HEK293 (cell line): Measurements from ENCODE around the gene NUB1.

ENCODE experiments used
- CTCF ChIA-PET: fragments of 350-600 bp; formaldehyde crosslinking; extraction: SDS; loops from one replicate; lab custom pipeline; 2021; ENCODE audit warnings: antibody characterized with exemption; lab: Yijun Ruan, JAX
- POLR2A ChIA-PET: fragments of 300-600 bp; formaldehyde crosslinking; extraction: SDS; loops from one replicate; lab custom pipeline; 2020; ENCODE audit warnings: antibody characterized with exemption, inconsistent platforms; lab: Yijun Ruan, JAX
- H3K27ac ChIP-seq: fragments of 200-500 bp; sonication (Bioruptor generic); 2 replicates; pipeline ENCODE4 v1.5.1; 2014; ENCODE audit warnings: low read depth, low read length, control low read depth, inconsistent platforms; ENCODE audit errors: extremely low read depth
- H3K36me3 ChIP-seq, 2 experiments: fragments of 200-500 bp in 1 of 2; sonication (Bioruptor generic) in 1 of 2; 1 replicate in 1 of 2; 2 replicates in 1 of 2; pipeline ENCODE4 v1.5.1; 2014 to 2017; ENCODE audit warnings: inconsistent platforms in 2 of 2, low read length in 2 of 2; ENCODE audit not compliant: control insufficient read depth in 2 of 2, insufficient read depth in 1 of 2
- H3K4me1 ChIP-seq: fragments of 200-500 bp; sonication (Bioruptor generic); 2 replicates; pipeline ENCODE4 v1.5.1; 2014; ENCODE audit warnings: mild to moderate bottlenecking, low read length, inconsistent platforms; ENCODE audit not compliant: control insufficient read depth, insufficient read depth
- H3K4me3 ChIP-seq: 2 replicates; pipeline ENCODE4 v1.5.1; 2011; ENCODE audit warnings: low read depth, mild to moderate bottlenecking, control low read depth, low read length, moderate library complexity
- H3K9me3 ChIP-seq: fragments of 200-500 bp; sonication (Bioruptor generic); 2 replicates; pipeline ENCODE4 v1.5.1; 2014; ENCODE audit warnings: low read depth, low read length, inconsistent platforms; ENCODE audit not compliant: control insufficient read depth, insufficient read depth
- OVOL3 ChIP-seq: fragments of 450-650 bp; formaldehyde crosslinking; IDR thresholded peaks from 2 replicates; pipeline ENCODE4 v1.5.1; 2016; ENCODE audit warnings: missing biosample characterization, missing genetic modification characterization
- PRDM1 ChIP-seq: fragments of 450-650 bp; formaldehyde crosslinking; IDR thresholded peaks from 2 replicates; pipeline ENCODE4; 2016; ENCODE audit warnings: missing biosample characterization, missing genetic modification characterization
- ZBTB48 ChIP-seq: fragments of 450-650 bp; formaldehyde crosslinking; IDR thresholded peaks from 2 replicates; pipeline ENCODE4 v1.5.1; 2016; ENCODE audit warnings: missing biosample characterization, missing genetic modification characterization
- ZFP41 ChIP-seq: fragments of 450-650 bp; formaldehyde crosslinking; IDR thresholded peaks from 2 replicates; pipeline ENCODE4 v1.5.1; 2016; ENCODE audit warnings: missing biosample characterization, missing genetic modification characterization, borderline replicate concordance
- ZNF114 ChIP-seq: fragments of 450-650 bp; formaldehyde crosslinking; IDR thresholded peaks from 2 replicates; pipeline ENCODE4 v1.5.0; 2017; ENCODE audit warnings: missing biosample characterization, missing genetic modification characterization
- ZNF175 ChIP-seq: fragments of 450-650 bp; formaldehyde crosslinking; IDR thresholded peaks from 2 replicates; pipeline ENCODE4 v1.5.1; 2016; ENCODE audit warnings: missing biosample characterization, missing genetic modification characterization
- ZNF19 ChIP-seq: fragments of 450-650 bp; formaldehyde crosslinking; IDR thresholded peaks from 2 replicates; pipeline ENCODE4; 2016; ENCODE audit warnings: missing biosample characterization, missing genetic modification characterization, low read depth
- ZNF239 ChIP-seq: fragments of 450-650 bp; formaldehyde crosslinking; IDR thresholded peaks from 2 replicates; pipeline ENCODE4 v1.5.1; 2016; ENCODE audit warnings: missing biosample characterization, missing genetic modification characterization
- ZNF274 ChIP-seq, 2 experiments: fragments of 200-500 bp in 1 of 2; fragments of 450-650 bp in 1 of 2; sonication (Bioruptor generic) in 1 of 2; formaldehyde crosslinking in 1 of 2; IDR thresholded peaks; 2 replicates each; pipeline versions ENCODE4 v1.5.1 to v1.6.1; 2014 to 2016; ENCODE audit warnings: borderline replicate concordance in 1 of 2, inconsistent platforms in 1 of 2, low read length in 1 of 2, missing biosample characterization in 1 of 2, missing genetic modification characterization in 1 of 2
- ZNF335 ChIP-seq: fragments of 450-650 bp; formaldehyde crosslinking; conservative IDR thresholded peaks from 2 replicates; pipeline ENCODE4 v1.5.1; 2016; ENCODE audit warnings: missing biosample characterization, missing genetic modification characterization
- ZNF394 ChIP-seq: fragments of 450-650 bp; formaldehyde crosslinking; IDR thresholded peaks from 2 replicates; pipeline ENCODE4 v1.5.1; 2016; ENCODE audit warnings: missing biosample characterization, missing genetic modification characterization, mild to moderate bottlenecking, moderate library complexity, borderline replicate concordance
- ZNF521 ChIP-seq: fragments of 450-650 bp; formaldehyde crosslinking; IDR thresholded peaks from 2 replicates; pipeline ENCODE4 v1.5.1; 2017; ENCODE audit warnings: missing biosample characterization, mild to moderate bottlenecking, missing genetic modification characterization
- ZNF530 ChIP-seq: fragments of 450-650 bp; formaldehyde crosslinking; IDR thresholded peaks from 2 replicates; pipeline ENCODE4 v1.5.1; 2016; ENCODE audit warnings: low read depth, missing biosample characterization, missing genetic modification characterization
- ZNF670 ChIP-seq: fragments of 450-650 bp; formaldehyde crosslinking; IDR thresholded peaks from 2 replicates; pipeline ENCODE4 v1.5.1; 2016; ENCODE audit warnings: missing biosample characterization, missing genetic modification characterization, low read depth
- TF ChIP-seq, protein P1 (sequence below): fragments of 450-650 bp; formaldehyde crosslinking; IDR thresholded peaks from 2 replicates; pipeline ENCODE4 v1.5.1; 2016; ENCODE audit warnings: missing biosample characterization, missing genetic modification characterization, borderline replicate concordance
- TF ChIP-seq, protein P2 (sequence below): fragments of 450-650 bp; formaldehyde crosslinking; conservative IDR thresholded peaks from 2 replicates; pipeline ENCODE4 v1.5.1; 2016; ENCODE audit warnings: low read depth, missing biosample characterization, missing genetic modification characterization
- TF ChIP-seq, protein P3 (sequence below): fragments of 450-650 bp; IDR thresholded peaks from 2 replicates; pipeline ENCODE4 v1.5.1; 2018; ENCODE audit warnings: missing biosample characterization, mild to moderate bottlenecking, missing genetic modification characterization
- TF ChIP-seq, protein P4 (sequence below): fragments of 450-650 bp; formaldehyde crosslinking; IDR thresholded peaks from 2 replicates; pipeline ENCODE4 v1.5.1; 2016; ENCODE audit warnings: missing biosample characterization, missing genetic modification characterization

NUB1 gene

DNA sequence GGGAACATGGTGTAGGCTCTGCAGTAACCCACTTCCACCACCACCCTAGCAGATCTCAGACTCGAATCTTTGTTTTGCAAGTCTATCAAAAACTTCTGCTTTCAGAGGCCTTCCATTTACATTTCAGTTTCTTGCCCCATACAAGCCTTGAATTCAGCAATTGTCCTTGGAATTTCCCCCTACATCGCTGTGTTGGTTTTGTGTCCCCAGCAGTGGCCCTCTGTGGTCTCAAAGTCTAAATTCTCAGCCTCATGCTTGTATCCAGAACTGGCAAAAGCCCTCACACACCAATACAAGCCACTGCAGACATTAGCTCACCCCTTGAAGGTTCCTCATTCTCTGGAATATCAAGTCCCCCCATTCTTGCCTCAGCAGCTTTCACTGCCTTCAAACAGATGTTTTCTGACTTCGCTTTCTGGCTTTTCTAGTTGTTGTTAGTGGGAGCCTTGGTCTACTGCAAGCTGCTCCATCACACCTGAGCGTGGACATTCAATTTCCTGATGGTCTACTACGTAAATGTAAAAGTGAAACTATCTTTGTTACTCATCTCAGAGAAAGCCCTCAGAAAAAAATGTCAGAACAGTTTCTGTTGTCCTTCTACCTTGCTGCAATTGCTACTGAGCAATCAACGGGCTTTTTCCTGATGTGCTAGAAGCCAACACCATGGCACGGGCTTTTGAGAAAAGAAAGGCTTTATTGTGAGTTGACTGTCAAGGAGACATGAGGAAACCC, 1.8 kb upstream of the NUB1 start (continued):
- TF ChIP-seq, protein P1, sequence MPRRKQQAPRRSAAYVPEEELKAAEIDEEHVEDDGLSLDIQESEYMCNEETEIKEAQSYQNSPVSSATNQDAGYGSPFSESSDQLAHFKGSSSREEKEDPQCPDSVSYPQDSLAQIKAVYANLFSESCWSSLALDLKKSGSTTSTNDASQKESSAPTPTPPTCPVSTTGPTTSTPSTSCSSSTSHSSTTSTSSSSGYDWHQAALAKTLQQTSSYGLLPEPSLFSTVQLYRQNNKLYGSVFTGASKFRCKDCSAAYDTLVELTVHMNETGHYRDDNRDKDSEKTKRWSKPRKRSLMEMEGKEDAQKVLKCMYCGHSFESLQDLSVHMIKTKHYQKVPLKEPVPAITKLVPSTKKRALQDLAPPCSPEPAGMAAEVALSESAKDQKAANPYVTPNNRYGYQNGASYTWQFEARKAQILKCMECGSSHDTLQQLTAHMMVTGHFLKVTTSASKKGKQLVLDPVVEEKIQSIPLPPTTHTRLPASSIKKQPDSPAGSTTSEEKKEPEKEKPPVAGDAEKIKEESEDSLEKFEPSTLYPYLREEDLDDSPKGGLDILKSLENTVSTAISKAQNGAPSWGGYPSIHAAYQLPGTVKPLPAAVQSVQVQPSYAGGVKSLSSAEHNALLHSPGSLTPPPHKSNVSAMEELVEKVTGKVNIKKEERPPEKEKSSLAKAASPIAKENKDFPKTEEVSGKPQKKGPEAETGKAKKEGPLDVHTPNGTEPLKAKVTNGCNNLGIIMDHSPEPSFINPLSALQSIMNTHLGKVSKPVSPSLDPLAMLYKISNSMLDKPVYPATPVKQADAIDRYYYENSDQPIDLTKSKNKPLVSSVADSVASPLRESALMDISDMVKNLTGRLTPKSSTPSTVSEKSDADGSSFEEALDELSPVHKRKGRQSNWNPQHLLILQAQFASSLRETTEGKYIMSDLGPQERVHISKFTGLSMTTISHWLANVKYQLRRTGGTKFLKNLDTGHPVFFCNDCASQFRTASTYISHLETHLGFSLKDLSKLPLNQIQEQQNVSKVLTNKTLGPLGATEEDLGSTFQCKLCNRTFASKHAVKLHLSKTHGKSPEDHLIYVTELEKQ (tag by site-specific recombination) = no peak
- TF ChIP-seq, protein P2, sequence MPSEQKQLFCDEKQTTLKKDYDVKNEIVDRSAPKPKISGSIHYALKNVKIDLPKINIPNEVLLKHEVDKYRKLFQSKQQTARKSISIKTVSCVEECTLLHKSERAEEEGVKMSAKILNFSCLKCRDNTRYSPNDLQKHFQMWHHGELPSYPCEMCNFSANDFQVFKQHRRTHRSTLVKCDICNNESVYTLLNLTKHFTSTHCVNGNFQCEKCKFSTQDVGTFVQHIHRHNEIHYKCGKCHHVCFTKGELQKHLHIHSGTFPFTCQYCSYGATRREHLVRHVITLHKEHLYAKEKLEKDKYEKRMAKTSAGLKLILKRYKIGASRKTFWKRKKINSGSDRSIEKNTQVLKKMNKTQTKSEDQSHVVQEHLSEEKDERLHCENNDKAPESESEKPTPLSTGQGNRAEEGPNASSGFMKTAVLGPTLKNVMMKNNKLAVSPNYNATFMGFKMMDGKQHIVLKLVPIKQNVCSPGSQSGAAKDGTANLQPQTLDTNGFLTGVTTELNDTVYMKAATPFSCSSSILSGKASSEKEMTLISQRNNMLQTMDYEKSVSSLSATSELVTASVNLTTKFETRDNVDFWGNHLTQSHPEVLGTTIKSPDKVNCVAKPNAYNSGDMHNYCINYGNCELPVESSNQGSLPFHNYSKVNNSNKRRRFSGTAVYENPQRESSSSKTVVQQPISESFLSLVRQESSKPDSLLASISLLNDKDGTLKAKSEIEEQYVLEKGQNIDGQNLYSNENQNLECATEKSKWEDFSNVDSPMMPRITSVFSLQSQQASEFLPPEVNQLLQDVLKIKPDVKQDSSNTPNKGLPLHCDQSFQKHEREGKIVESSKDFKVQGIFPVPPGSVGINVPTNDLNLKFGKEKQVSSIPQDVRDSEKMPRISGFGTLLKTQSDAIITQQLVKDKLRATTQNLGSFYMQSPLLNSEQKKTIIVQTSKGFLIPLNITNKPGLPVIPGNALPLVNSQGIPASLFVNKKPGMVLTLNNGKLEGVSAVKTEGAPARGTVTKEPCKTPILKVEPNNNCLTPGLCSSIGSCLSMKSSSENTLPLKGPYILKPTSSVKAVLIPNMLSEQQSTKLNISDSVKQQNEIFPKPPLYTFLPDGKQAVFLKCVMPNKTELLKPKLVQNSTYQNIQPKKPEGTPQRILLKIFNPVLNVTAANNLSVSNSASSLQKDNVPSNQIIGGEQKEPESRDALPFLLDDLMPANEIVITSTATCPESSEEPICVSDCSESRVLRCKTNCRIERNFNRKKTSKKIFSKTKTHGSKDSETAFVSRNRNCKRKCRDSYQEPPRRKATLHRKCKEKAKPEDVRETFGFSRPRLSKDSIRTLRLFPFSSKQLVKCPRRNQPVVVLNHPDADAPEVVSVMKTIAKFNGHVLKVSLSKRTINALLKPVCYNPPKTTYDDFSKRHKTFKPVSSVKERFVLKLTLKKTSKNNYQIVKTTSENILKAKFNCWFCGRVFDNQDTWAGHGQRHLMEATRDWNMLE = no peak
- TF ChIP-seq, protein P3, sequence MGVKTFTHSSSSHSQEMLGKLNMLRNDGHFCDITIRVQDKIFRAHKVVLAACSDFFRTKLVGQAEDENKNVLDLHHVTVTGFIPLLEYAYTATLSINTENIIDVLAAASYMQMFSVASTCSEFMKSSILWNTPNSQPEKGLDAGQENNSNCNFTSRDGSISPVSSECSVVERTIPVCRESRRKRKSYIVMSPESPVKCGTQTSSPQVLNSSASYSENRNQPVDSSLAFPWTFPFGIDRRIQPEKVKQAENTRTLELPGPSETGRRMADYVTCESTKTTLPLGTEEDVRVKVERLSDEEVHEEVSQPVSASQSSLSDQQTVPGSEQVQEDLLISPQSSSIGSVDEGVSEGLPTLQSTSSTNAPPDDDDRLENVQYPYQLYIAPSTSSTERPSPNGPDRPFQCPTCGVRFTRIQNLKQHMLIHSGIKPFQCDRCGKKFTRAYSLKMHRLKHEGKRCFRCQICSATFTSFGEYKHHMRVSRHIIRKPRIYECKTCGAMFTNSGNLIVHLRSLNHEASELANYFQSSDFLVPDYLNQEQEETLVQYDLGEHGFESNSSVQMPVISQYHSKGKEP (tag by site-specific recombination) = no peak
- TF ChIP-seq PRDM1 (tag by site-specific recombination) = no peak
- no peak for TF ChIP-seq ZNF19 (tag by site-specific recombination)
- TF ChIP-seq ZNF670 (tag by site-specific recombination) = no peak
- no peak for TF ChIP-seq ZNF114 (tag by site-specific recombination)
- no peak for TF ChIP-seq ZNF239 (tag by site-specific recombination)
- TF ChIP-seq ZNF335 (tag by site-specific recombination) = no peak
- TF ChIP-seq ZFP41 (tag by site-specific recombination) = no peak
- no peak for TF ChIP-seq ZNF394 (tag by site-specific recombination)
- TF ChIP-seq ZNF530 (tag by site-specific recombination) = no peak
- no peak for TF ChIP-seq ZNF274 (IDR thresholded peaks at IDR 0.05; ENCODE audit: low read length)
- no peak for TF ChIP-seq ZNF274 (tag by site-specific recombination; IDR thresholded peaks at IDR 0.05; ENCODE audit: borderline replicate concordance)
- no peak for TF ChIP-seq OVOL3 (tag by site-specific recombination)

DNA sequence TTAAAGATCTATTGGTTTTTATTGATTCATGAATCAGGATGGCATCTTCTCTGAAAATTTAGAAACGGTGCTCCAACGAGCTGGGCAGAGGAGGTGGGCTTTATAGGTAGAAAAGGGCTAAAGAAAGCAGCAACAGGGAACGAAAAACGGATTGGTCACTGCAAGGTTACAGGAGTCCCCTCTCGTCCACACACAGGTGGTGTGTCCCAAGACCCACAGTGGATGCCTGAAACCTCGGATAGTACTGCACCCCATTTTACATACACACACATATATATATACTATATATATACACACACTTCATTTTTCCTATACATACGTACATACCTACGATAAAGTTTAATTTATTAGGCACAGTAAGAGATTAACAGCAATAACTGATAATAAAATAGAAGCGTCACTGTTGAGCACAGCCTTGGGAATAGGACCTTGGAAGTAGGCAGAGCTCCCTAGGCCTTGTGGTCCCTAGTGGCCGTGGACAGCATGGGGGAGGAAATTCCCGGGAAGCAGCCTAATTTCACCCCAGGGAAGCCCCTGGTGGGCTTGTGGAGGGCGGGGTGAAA, 737 bp upstream of the NUB1 start:
- Histone ChIP-seq H3K4me3 (peak overlapping the region; percentile 7), H3K4me1 (no peaks in the 10 kb centered on the region), H3K9me3 (no peaks in the 10 kb centered on the region), H3K36me3 (peaks cover 5 to 16% of the 10 kb centered on the region in 2 experiments; a peak in 2 of 3 replicates), H3K27ac (no peak overlapping the region)
- CTCF ChIA-PET = interaction anchor here (0.7 to 1.8 kb wide), 7 partner anchors 9 to 593 kb away, joined by 3 to 11 read pairs (median 4); no protein-coding TSS in a partner anchor
- POLR2A ChIA-PET = interaction anchor here (0.6 to 1.6 kb wide), 7 partner anchors 12 to 291 kb away, joined by 3 to 6 read pairs (median 4); partner anchors contain the start of genes ABCF2 and RHEB
- TF ChIP-seq, protein P4, sequence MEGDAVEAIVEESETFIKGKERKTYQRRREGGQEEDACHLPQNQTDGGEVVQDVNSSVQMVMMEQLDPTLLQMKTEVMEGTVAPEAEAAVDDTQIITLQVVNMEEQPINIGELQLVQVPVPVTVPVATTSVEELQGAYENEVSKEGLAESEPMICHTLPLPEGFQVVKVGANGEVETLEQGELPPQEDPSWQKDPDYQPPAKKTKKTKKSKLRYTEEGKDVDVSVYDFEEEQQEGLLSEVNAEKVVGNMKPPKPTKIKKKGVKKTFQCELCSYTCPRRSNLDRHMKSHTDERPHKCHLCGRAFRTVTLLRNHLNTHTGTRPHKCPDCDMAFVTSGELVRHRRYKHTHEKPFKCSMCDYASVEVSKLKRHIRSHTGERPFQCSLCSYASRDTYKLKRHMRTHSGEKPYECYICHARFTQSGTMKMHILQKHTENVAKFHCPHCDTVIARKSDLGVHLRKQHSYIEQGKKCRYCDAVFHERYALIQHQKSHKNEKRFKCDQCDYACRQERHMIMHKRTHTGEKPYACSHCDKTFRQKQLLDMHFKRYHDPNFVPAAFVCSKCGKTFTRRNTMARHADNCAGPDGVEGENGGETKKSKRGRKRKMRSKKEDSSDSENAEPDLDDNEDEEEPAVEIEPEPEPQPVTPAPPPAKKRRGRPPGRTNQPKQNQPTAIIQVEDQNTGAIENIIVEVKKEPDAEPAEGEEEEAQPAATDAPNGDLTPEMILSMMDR (tag by site-specific recombination) = peak; percentile 39; the same call in 1 of the 2 replicates
- TF ChIP-seq ZNF521 (tag by site-specific recombination) = no peak
- 0 out of 2 replicates have a peak, but pooled peaks have one; percentile 28 for TF ChIP-seq ZBTB48 (tag by site-specific recombination)
- no peak for TF ChIP-seq ZNF175 (tag by site-specific recombination)
